HepG2 (cell line): ENCODE data around the gene HIC1. TPM values are rescaled to one million over a fixed set of nuclear protein-coding genes. Genes with fewer than 3 reads are reported as not detected.

ENCODE experiments used
- AGO1 ChIP-seq: fragments of 200-400 bp; formaldehyde crosslinking; IDR thresholded peaks from 2 replicates; pipeline ENCODE4 v1.6.1; 2017; ENCODE audit warnings: mild to moderate bottlenecking, low read depth, low read length, moderate library complexity; ENCODE audit not compliant: poor library complexity, severe bottlenecking
- FOXK1 ChIP-seq: sonication (generic); formaldehyde crosslinking; IDR thresholded peaks from 2 replicates; pipeline ENCODE4 v1.4.0; 2020; ENCODE audit warnings: low read depth, missing genetic modification reagents, borderline replicate concordance
- NFE2 ChIP-seq: sonication (generic); formaldehyde crosslinking; IDR thresholded peaks from 2 replicates; pipeline ENCODE4 v1.4.0; 2020; ENCODE audit warnings: missing genetic modification reagents
- NR3C1 ChIP-seq: sonication (generic); formaldehyde crosslinking; IDR thresholded peaks from 2 replicates; pipeline ENCODE4 v1.4.0; 2020; ENCODE audit warnings: missing genetic modification reagents
- PRDM15 ChIP-seq: sonication (generic); formaldehyde crosslinking; IDR thresholded peaks from 2 replicates; pipeline ENCODE4 v1.4.0; 2020; ENCODE audit warnings: missing genetic modification reagents
- RFXAP ChIP-seq: sonication (generic); formaldehyde crosslinking; IDR thresholded peaks from 2 replicates; pipeline ENCODE4 v1.4.0; 2020; ENCODE audit warnings: missing genetic modification reagents, borderline replicate concordance
- SAP130 ChIP-seq: IDR thresholded peaks from 2 replicates; pipeline ENCODE4 v1.6.1; 2016; ENCODE audit warnings: low read depth
- SRF ChIP-seq: IDR thresholded peaks from 2 replicates; pipeline ENCODE4 v1.6.1; 2011; ENCODE audit warnings: mild to moderate bottlenecking, low read depth, low read length, moderate library complexity
- SRSF9 ChIP-seq: fragments of 200-400 bp; formaldehyde crosslinking; IDR thresholded peaks from 2 replicates; pipeline ENCODE4 v1.6.1; 2018; ENCODE audit warnings: borderline replicate concordance, mild to moderate bottlenecking, low read depth, low read length; ENCODE audit not compliant: insufficient read depth, poor library complexity, severe bottlenecking
- ZBTB3 ChIP-seq: sonication (generic); formaldehyde crosslinking; IDR thresholded peaks from 2 replicates; pipeline ENCODE4 v1.4.0; 2020; ENCODE audit warnings: low read depth, mild to moderate bottlenecking, moderate library complexity, missing genetic modification reagents, borderline replicate concordance
- ZNF329 ChIP-seq: sonication (generic); formaldehyde crosslinking; IDR thresholded peaks from 2 replicates; pipeline ENCODE4 v1.9.0; 2021; ENCODE audit warnings: low read depth, mild to moderate bottlenecking, missing genetic modification reagents
- ZNF335 ChIP-seq: sonication (generic); formaldehyde crosslinking; IDR thresholded peaks from 2 replicates; pipeline ENCODE4 v1.4.0; 2020; ENCODE audit warnings: missing genetic modification reagents
- ZNF839 ChIP-seq: sonication (generic); formaldehyde crosslinking; IDR thresholded peaks from 2 replicates; pipeline ENCODE4 v1.4.0; 2020; ENCODE audit warnings: missing genetic modification reagents, mild to moderate bottlenecking, borderline replicate concordance
- ZSCAN5A ChIP-seq: sonication (generic); formaldehyde crosslinking; IDR thresholded peaks from 2 replicates; pipeline ENCODE4 v1.8.0; 2022; ENCODE audit warnings: mild to moderate bottlenecking, missing genetic modification reagents, borderline replicate concordance
- polyA plus RNA-seq, 8 experiments: library from polyadenylated mRNA; depleted of rRNA in 3 of 8; stranded (reverse) in 7 of 8; unstranded in 1 of 8; fragments of >200 nt; fragmentation: Illumina TruSeq in 4 of 8; extraction: Trizol in 4 of 8; gene quantifications; 2 replicates each; pipeline versions ENCODE4 v1.2.1 to v1.2.3, GENCODE V29; 2011 to 2016; ENCODE audit warnings: low read depth in 4 of 8, missing spikeins in 1 of 8, mixed read lengths in 1 of 8; ENCODE audit not compliant: insufficient read depth in 1 of 8
- total RNA-seq, 5 experiments: library from RNA; depleted of rRNA; stranded (reverse); fragments of >200 nt; fragmentation: Illumina TruSeq; extraction: Trizol; gene quantifications; 2 replicates each; pipeline ENCODE4 v1.2.3, GENCODE V29; 2016; ENCODE audit warnings: low read depth in 1 of 5
- TF ChIP-seq, protein P1 (sequence below): sonication (generic); formaldehyde crosslinking; IDR thresholded peaks from 2 replicates; pipeline ENCODE4 v1.4.0; 2020; ENCODE audit warnings: missing genetic modification reagents
- TF ChIP-seq, protein P2 (sequence below): sonication (generic); formaldehyde crosslinking; IDR thresholded peaks from 2 replicates; pipeline ENCODE4 v1.5.1; 2020; ENCODE audit warnings: mild to moderate bottlenecking, moderate library complexity, missing genetic modification reagents
- TF ChIP-seq, protein P3 (sequence below): sonication (generic); formaldehyde crosslinking; conservative IDR thresholded peaks from 2 replicates; pipeline ENCODE4 v1.8.1; 2023; ENCODE audit warnings: missing genetic modification reagents

The HIC1 gene
- total and polyA plus RNA-seq, 2 of the 13 experiments (the other 11 are each of a cell fraction or from before 2014, with no cell fraction given) = 0.04 to 0.31 TPM

DNA sequence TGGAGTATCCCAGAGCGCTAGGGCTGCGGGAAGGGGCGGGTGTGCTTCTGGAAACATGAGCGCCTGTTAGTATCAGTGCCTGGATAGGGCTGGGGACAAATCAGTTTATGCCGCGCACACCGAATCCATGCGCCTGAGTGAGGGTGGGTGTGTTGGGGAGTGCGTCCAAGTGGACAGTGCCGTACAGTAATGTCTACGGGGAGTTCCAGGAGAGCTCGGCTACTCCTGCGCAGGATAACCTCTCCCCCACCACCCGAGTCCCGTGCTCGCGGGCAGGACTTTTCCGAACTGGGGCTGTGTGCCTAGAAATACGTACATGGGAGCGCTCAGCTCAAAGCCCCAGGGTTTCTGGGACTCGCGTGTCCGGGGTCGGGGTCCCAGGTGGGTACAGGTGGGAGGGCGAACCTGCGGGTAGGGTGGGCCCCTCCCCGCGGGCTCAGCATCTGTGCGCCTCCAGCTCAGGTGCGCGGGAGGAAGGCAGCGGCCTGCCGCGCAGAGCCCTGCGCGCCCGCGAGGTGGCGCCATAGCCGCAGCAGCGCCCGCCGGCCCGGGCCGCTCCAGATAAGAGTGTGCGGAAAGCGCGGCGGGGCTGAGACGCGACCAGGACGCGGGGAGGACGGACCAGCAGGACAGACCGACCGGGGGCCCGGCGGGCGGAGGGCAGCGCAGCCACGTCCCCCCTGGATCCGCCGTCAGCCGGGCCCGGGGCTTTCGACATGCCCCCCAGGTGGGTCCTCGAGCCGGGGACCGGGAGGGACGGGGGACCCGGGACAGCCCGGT is at the start of gene HIC1 (continued):
- TF ChIP-seq NFE2 (CRISPR knock-in tag) = no peak
- no peak for TF ChIP-seq NR3C1 (CRISPR knock-in tag)
- no peak for TF ChIP-seq SRSF9
- TF ChIP-seq, protein P1, sequence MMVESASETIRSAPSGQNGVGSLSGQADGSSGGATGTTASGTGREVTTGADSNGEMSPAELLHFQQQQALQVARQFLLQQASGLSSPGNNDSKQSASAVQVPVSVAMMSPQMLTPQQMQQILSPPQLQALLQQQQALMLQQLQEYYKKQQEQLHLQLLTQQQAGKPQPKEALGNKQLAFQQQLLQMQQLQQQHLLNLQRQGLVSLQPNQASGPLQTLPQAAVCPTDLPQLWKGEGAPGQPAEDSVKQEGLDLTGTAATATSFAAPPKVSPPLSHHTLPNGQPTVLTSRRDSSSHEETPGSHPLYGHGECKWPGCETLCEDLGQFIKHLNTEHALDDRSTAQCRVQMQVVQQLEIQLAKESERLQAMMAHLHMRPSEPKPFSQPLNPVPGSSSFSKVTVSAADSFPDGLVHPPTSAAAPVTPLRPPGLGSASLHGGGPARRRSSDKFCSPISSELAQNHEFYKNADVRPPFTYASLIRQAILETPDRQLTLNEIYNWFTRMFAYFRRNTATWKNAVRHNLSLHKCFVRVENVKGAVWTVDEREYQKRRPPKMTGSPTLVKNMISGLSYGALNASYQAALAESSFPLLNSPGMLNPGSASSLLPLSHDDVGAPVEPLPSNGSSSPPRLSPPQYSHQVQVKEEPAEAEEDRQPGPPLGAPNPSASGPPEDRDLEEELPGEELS (CRISPR knock-in tag) = peak; percentile 29; the same call in 1 of the 2 replicates
- TF ChIP-seq FOXK1 (CRISPR knock-in tag) = no peak
- no peak for TF ChIP-seq ZNF335
- 0 out of 2 replicates have a peak, but pooled peaks have one; percentile 30 for TF ChIP-seq ZSCAN5A (CRISPR knock-in tag)
- TF ChIP-seq, protein P2, sequence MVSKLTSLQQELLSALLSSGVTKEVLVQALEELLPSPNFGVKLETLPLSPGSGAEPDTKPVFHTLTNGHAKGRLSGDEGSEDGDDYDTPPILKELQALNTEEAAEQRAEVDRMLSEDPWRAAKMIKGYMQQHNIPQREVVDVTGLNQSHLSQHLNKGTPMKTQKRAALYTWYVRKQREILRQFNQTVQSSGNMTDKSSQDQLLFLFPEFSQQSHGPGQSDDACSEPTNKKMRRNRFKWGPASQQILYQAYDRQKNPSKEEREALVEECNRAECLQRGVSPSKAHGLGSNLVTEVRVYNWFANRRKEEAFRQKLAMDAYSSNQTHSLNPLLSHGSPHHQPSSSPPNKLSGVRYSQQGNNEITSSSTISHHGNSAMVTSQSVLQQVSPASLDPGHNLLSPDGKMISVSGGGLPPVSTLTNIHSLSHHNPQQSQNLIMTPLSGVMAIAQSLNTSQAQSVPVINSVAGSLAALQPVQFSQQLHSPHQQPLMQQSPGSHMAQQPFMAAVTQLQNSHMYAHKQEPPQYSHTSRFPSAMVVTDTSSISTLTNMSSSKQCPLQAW = no peak
- no peak for TF ChIP-seq ZNF839
- no peak for TF ChIP-seq ZBTB3 (CRISPR knock-in tag)
- TF ChIP-seq SRF = no peak
- TF ChIP-seq SAP130 (CRISPR knock-in tag) = peak; percentile 39
- no peak for TF ChIP-seq AGO1
- TF ChIP-seq ZNF329 (CRISPR knock-in tag) = no peak
- TF ChIP-seq PRDM15 (CRISPR knock-in tag) = no peak
- no peak for TF ChIP-seq RFXAP (CRISPR knock-in tag)
- TF ChIP-seq, protein P3, sequence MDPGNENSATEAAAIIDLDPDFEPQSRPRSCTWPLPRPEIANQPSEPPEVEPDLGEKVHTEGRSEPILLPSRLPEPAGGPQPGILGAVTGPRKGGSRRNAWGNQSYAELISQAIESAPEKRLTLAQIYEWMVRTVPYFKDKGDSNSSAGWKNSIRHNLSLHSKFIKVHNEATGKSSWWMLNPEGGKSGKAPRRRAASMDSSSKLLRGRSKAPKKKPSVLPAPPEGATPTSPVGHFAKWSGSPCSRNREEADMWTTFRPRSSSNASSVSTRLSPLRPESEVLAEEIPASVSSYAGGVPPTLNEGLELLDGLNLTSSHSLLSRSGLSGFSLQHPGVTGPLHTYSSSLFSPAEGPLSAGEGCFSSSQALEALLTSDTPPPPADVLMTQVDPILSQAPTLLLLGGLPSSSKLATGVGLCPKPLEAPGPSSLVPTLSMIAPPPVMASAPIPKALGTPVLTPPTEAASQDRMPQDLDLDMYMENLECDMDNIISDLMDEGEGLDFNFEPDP (CRISPR knock-in tag) = 0 out of 2 replicates have a peak, but pooled peaks have one; percentile 81
